GM19035 (cell line): ENCODE results near the gene RNF17.
A peak's percentile ranks its signal among the peaks of the same experiment; 100 is the strongest.

Experiments
- ATAC-seq: cut with Tn5 transposase; IDR thresholded peaks from one replicate; pipeline ENCODE4 v1.9.1; 2021; ENCODE audit not compliant: unreplicated experiment

RNF17 gene

DNA sequence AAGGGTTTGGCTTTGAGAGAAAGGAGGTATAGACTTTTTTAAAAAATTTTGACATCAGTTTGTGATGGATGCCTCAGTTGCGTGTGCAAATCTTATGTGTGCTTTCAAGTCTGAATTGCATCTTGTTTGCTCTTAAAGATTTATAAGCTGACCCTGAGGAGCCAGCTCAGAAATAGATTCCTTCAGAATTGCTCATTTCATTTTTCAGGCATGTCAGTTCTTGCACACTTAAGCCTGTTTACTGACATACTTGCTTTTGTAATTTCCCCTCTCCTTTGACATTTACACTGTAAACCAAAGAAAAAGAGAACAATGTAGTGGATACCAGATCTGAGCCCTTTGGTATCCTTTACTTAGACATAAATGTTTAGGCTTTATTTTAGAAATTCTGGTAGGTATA is 87.6 kb downstream of the RNF17 start:
- ATAC-seq = no peak

GRCh38 chr13:24854311-24854710 is 90.3 kb downstream of the RNF17 start:
- ATAC-seq = no peak

DNA sequence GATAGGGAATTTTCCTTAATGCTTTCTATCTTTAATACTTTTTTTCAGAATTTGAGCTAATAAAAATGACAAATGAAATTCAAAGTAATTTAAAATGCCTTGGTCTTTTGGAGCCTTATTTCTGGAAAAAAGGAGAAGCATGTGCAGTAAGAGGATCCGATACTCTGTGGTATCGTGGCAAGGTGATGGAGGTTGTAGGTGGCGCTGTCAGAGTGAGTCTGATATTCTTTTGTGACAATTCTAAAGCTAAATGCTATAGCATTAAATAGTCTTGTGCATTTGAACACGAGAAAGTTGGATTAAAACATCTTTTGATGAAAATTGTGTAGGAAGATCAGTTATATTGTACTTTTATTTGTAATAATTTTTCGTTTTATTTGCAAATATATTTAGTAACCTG is 95.0 kb downstream of the RNF17 start:
- no peak for ATAC-seq

- ATAC-seq = no peak
These were observed 96.8 kb downstream of the RNF17 start for GRCh38 chr13:24860770-24861169.

GRCh38 chr13:24861617-24862362 is 97.8 kb downstream of the RNF17 start:
- ATAC-seq = no peak

DNA sequence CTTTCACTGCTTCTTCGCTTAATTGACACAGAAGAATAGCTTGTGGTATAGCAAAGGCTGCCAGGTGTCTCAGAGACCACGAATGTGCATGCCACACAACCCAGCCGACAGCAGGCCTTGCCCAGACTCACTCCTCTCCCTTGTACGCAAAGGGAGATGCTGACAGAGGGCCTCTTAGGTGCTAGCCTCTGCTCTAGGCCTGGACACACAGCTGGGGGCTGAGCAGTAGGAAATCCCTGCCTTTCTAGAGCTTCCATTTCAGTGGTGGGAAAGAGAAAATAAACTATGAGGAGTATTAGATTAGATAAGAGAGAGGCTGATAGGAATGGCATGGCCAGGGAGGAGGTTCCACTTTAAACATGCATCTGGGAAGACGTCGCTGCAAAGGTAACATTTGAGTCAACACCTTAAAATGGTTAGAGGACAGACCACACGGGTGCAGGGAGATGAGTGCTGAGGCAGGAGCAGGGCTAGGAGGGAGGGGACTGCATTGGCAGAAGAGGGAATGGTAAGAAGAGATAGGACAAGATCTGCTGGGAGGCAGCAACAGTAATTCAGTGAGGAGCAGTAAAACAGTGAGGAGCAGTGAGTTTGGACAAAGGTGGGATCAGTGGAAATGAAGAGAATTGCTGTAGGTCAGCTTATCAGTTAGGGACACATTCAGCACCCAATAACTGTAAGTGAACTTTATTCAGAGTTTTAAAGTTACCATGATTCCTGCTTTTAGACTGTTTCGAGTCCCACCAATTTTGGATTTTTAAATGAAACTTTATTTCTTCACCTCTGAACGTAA is 100.0 kb downstream of the RNF17 start:
- ATAC-seq = no peak

GRCh38 chr13:24864579-24864978 is 100.6 kb downstream of the RNF17 start:
- no peak for ATAC-seq

DNA sequence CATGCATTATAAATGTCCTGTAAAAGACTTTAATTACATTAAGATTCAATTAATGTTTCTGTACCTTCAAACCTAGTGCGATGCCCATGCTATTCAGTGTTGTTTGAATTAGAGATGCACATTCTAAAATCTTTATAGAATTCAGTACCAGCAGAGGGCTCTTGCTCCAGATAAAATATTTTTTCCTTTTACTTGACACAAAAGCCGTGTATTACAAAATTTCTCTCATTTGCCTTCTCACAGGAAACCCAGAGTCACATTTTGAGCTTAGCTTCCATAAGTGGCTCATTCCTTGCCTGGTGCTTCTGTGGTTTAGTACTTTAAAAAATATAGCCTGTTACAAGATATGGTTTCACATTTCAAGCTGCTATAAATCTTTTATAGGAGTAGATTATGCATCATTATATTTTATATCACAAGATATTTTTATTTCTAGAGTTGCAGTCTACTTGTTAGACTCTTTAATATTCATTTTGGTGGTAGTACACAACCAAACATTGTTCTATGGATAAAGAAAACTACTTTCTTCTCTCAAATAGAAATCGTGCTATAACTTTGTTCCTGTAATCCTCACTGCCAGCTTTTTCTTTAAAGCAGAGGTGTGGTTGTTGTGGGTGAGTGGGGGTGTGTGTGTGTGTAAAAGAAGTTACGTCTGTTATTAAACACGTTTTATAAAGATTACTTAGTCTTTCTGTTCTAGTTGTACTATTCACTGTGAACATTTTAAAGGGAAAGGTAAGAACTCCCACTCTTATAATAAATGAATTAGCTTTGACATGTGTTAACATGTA is 101.4 kb downstream of the RNF17 start:
- ATAC-seq = no peak

- ATAC-seq = no peak
These were observed 102.5 kb downstream of the RNF17 start for GRCh38 chr13:24866488-24866887.

GRCh38 chr13:24868874-24869273 is 104.9 kb downstream of the RNF17 start:
- ATAC-seq = no peak

DNA sequence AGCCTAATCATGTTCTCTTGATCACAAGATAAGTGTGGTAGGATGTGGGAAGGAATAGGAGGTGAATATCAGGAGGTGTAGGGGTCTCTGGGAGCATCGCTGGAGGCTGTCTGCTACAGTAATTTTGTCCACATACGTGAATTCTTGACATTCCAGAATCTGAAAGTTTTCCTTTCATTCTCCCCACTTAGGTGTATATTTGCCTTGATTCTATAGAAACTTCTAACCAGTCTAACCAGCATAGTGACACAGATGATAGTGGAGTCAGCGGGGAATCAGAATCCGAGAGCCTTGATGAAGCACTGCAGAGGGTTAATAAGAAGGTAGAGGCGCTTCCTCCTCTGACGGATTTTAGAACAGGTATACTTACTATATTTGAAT is 106.4 kb downstream of the RNF17 start:
- no peak for ATAC-seq

GRCh38 chr13:24875566-24875965 is 111.6 kb downstream of the RNF17 start:
- no peak for ATAC-seq

DNA sequence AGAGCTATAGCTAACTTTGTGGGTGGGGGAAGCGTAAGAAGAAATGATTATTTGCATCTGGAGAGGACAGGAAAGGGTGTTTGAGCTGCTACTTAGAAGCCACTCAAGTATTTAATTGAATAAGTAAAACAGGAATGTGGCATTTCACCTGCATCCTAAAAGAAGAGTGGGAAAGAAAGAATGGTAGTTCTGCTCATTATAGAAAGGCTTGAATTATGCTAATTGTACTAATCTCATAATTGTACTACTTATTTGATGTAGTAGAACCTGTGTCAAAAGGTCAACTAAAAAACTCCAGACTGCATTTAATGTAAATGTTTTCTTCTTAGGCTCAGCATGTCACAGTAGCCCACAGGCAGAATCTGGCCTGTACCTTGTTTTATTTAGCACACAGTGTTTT is 113.6 kb downstream of the RNF17 start:
- no peak for ATAC-seq

GRCh38 chr13:24878340-24878739 is 114.4 kb downstream of the RNF17 start:
- ATAC-seq = no peak

GRCh38 chr13:24882665-24883064 is 118.7 kb downstream of the RNF17 start:
- no peak for ATAC-seq

- peak; percentile 70 for ATAC-seq
These were observed 123.8 kb downstream of the RNF17 start for GRCh38 chr13:24887759-24888158.

- no peak for ATAC-seq
These were observed 124.4 kb downstream of the RNF17 start for GRCh38 chr13:24888291-24888931.

- ATAC-seq = no peak
These were observed 126.3 kb downstream of the RNF17 start for GRCh38 chr13:24890256-24890655.

- no peak for ATAC-seq
These were observed 127.6 kb downstream of the RNF17 start for GRCh38 chr13:24891476-24892108.

- ATAC-seq = no peak
These were observed 128.9 kb downstream of the RNF17 start for GRCh38 chr13:24892829-24893228.

GRCh38 chr13:24893863-24894262 is 129.9 kb downstream of the RNF17 start:
- ATAC-seq = no peak
